Measurements from ENCODE around the gene FAM43A.

FAM43A gene

DNA sequence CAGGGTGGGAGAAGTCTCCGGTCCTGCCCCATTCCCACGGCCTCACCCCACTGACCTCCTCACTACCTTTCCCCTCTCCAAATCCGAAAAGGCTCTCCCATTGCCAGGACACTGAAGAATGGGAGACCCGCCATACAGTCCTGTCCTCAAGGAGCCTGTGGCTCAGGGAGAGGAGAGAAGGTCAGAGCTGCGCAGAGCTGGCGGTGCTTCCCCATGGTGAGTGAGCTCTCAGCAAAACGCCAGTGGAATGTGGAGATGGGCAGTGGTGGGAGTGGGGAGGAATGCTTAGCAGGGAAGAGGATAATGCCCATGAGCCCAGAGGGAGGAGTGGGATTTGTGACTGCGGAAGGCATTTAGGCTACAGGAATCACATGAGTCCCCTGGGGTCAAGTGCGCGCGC is 20.1 kb downstream of the FAM43A start:
- no peak for DNase-seq (ENCODE audit: low read depth in 4 of 4, low spot score in 1 of 4)

DNA sequence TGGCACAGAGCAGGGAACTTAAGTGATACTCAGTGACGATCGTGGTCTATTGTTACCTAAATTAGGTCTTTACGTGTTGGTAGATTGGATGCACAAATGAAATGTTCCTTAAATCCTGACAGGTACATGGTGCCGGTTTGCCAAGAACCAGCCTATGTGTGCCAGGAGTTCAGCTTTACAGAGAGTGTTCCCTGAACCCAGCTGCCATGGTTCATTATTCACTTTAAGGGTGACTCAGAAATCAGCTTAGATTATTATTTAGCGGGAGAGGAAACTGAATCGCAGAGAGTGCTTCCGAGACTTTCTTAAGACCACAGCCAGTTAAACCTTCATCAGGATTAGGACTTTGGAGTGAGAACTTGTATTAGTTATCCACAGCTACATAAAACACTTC is 21.5 kb downstream of the FAM43A start:
- no peak for DNase-seq (ENCODE audit: low read depth in 4 of 4, low spot score in 1 of 4)

DNA sequence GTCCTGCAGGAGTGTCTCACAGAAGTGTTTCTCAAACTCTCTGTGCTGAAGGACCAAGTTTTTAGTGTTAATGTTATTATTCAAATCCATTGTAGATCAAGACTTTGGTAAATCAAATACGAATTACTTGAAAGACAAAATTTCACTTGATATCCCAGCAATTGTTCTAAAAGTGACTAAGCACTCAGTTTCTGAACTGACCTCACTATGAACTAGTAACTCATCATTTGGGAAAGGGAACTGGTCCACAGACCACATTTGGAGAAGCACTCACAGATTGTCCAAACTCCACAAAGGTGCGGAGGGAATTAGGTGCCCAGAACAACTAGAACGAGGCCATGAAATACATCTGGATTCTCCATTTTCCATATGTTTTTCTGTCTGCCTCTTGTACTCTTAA is 25.6 kb downstream of the FAM43A start:
- no peak for DNase-seq (ENCODE audit: low read depth in 4 of 4, low spot score in 1 of 4)

DNA sequence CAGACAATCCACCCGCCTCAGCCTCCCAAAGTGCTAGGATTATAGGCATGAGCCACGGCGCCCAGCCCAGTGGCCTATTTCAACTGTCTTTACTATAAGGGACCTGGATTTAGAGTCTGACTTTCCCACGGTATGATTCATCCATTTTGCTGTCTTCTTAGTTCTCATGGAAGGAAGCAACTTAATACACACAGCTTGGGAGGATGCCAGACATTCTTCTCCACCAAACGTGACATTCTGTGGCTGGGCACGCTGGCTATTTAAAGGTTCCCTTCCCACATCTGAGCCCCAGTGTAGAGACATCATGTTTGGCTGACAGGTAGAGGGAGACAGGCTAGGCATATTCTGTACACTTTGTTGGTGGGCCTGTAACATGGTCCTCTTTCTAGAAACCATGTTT is 26.2 kb downstream of the FAM43A start:
- no peak for DNase-seq (ENCODE audit: low read depth in 4 of 4, low spot score in 1 of 4)

DNA sequence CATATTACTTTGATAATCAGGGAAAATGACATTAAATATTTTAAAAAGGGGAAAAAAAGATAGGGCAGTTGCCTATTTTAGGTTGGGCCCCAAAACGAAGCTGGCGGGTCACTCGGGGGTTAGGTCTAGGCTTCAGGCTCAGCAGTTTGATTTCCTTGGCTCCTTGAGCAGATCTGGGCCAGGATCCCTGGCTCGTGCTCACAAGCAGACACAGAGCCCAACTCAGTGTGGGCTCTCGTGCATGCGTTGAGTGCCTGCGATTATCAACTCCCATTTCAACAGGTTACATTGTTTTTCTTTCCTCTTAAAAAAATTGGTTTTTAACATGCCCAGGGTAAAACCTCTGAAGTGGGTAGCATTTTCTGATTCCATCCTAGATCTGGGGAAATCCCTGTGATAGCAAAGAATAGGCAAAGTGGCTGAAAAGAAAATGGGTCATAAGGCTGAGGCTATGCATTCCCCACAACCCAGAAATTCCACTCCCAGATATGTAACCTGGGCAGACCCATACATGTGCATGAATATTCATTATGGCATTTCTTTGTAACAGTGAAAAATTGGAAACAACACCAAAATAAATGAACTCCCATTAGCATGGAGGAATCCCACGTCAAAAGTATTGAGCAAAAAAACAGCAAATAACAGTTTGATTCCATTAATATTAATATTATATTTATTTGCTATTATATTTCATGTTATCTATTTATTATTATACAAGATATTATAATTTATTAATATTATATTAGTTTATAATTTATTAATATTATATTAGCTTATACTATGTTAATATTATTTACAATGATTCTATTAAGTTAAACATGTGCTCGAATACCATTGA is 27.8 kb downstream of the FAM43A start:
- no peak for DNase-seq (ENCODE audit: low read depth in 4 of 4, low spot score in 1 of 4)

DNA sequence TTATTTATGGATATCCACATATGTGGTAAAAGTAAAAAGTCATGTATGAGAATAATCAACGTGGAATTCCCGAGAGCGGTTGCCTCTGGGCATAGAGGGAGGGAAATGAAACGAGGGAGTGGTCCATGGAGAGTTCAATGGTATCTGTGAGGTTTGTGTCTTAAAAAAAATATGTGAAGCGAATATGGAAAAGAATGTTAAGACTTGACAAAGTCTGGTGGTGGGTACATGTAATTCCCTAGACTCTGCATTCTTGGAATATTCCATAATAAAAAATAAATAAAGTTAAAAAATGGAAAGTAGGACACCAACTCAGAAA is 28.4 kb downstream of the FAM43A start:
- no peak for DNase-seq (ENCODE audit: low read depth in 4 of 4, low spot score in 1 of 4)

DNA sequence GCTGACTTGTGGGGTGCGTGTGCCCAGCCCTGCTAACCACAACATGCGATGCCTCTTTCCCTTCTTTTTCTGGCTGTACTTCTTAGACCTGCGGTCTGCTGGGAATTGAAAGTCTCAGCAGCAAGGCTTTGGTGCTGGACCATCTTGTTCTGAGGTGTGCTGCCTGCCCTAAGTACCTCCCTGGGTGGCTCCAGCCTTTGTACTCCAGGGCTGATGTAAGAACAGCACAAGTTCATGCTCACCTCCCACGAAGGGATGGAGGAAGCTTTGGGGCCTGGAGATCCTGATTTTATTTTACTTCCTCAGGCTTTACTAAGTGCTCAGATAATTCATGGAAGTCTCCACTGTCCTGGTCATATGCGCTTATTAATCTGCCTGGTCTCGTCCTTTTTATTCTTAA is 28.9 kb downstream of the FAM43A start:
- DNase-seq (ENCODE audit: low read depth in 4 of 4, low spot score in 1 of 4): no peak

DNA sequence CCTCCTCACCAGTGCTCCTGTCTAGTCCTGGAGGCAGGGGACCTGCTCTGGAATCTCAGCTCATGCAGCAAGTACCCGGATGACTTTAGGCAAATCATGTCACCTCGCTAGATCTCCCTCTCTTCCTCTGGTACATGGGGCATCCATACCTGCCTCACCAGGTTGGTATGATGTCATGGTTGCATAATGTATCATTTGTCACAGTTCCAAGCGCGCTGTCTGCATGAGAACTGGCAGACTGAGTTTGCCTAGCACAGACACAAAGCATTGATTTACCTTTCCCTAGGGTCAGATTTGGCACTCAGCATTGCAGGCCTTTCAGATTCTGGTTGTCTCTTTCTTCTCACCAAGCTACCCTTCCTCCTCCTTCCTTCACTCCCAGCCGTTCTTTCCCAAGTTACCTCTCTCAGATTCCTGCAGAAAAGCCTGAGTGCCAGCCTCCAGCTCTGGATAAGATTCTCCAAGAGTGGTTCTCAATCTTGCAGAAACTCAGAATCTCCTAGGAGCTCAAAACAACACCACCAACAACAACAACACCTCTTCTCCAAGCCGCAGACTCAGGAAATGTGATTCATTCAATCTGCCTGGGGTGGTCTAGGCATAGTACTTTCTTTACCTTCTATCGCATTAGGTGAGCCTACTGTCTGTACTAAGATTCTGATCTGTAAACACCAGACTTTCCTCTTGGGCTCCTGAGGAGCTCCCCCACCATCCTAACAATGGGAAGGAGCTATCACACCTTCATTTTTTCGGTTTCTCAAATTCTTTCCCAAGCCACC is 29.5 kb downstream of the FAM43A start:
- no peak for DNase-seq (ENCODE audit: low read depth in 4 of 4, low spot score in 1 of 4)

DNA sequence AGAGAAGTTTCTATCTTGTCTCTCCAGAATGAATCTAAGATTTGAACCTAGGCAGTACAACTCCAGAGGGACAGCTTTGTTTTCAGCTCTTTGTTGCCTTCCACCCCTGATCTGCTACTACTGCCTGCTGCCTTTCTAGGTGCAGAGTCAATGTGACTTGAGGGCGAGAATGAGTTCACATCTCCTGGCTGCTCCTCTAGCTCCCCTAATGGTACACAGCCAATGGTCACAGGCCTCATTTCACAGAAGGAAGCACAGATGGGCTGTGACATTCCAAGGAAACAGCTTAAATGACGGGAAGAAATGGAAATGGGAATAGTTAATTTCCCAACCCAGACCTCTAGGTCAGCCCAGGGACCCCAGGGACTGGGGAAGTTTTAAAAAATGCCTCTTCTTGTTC is 32.4 kb downstream of the FAM43A start:
- DNase-seq (ENCODE audit: low read depth in 4 of 4, low spot score in 1 of 4): no peak

DNA sequence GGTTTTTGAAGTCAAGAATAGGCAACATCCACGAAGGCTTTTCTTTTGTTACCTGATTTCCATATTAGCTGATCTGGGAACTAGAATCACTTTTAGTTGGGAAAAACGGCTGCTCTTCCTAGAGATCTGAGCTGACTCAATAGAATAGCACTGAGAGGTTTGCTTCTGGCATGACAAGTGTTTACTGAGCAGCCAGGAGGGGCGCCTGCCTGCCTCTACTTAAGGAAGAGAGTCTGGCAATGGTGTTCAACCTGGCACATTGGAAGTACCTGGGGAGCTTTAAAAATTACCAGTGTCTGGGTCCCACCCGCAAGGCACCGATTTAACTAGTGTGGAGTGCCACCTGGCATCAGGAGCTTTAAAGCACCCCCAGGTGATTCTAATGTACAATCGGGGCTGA is 34.4 kb downstream of the FAM43A start:
- DNase-seq (ENCODE audit: low read depth in 4 of 4, low spot score in 1 of 4): no peak

DNA sequence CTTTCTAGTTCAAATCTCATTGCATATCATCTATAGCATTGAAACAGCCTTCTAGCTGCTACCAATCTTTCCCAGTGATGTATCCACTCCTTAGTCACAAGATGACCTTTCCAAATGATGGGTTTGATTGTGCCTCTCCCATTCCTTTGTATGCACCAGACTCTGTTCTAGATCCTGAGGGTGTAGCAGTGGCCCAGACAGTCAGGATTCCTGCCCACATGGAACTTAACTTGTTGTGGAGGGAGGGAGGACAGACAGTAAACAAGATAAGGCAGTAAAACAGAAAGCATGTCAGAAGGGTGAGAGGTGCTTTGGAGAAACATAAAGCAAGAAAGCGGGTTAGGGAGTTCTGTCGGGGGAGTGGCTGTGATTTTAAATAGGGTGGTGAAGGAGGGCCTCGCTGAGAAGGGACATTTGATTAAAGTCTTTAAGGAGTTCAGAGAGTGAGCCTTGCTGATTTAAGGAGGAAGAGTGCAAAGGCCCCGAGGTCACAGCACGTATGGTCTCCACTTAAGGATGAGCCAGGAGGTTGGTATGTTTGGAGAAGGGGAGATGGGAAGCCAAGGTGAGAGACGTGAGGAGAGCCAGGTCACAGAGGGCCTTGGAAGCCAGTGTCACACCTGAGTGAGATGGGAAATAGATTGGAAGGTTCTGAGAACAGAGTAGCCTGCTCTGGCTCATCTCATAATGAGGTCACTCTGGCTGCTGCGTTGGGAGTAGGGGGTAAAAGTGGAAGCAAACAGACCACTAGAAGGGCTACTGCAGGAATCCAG is 38.3 kb downstream of the FAM43A start:
- no peak for DNase-seq (ENCODE audit: low read depth in 4 of 4, low spot score in 1 of 4)

DNA sequence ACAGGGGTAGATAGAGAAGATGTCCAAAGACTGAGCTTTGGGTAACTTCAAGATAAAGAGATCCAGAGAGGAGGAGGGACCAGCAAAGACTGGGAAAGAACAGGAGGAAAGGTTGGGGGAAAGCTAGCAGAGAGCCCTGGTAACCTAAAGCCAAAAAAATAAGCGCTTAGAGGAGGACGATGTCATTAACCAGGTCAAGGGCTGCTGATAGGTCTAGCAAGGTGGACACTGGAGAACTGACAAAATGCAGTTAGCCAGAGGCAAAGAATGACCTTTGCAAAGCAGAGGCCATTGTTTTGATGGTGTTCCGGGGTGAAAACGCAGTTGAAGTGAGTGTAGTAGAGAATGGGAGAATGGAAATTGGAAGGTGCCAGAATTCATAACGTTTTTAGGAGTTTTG is 39.7 kb downstream of the FAM43A start:
- DNase-seq (ENCODE audit: low read depth in 4 of 4, low spot score in 1 of 4): no peak

DNA sequence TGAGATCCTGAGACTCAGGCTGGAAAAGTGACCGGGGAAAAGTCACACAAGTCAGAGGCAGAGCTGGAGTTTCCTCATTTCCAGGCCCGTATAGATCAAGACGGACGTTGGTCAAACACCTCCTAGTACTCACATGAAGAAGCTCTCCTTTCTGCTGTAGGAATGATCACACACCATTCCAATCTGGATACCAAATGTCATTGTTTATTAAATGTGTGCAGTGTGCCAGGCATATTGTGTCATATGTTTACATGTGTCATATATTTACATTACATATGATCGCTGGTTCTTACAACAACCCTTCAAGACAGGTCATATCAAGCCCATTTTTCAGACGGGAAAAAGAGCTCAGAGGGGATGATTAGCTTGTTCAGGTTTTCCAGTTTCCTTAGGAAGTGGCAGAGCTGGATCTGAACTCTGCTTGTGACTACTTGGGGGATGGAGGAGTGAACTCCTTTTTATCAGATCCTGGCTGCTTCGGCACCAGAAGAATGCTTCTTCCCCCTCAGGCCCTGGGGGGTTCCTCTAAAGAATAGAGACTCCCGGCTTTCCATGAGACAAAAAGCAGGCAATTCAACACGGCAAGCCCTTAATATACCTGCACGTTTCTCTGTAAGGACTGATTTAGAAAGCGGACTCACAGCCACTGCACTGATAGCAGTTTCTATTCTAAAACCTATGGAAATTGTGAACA is 41.9 kb downstream of the FAM43A start:
- DNase-seq (ENCODE audit: low read depth in 4 of 4, low spot score in 1 of 4): no peak

DNA sequence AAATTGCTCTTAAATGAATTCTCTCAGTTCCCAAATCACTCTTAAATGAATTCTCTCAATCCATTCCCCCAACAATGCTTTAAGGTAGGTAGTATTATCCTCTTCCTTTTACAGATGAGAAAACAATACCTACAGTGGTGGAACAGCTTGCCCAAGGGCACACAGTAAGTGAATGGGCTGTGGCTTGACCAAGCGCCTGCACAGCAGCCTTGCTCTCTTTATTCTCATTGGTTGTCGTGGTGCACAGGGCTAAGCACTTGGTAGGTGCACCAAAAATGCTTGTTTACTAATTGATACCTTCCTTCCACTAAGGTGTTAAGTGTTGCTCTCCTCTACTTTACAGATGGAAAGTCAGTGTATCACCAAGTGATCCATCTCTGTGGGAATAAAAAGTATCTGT is 43.3 kb downstream of the FAM43A start:
- no peak for DNase-seq (ENCODE audit: low read depth in 4 of 4, low spot score in 1 of 4)

DNA sequence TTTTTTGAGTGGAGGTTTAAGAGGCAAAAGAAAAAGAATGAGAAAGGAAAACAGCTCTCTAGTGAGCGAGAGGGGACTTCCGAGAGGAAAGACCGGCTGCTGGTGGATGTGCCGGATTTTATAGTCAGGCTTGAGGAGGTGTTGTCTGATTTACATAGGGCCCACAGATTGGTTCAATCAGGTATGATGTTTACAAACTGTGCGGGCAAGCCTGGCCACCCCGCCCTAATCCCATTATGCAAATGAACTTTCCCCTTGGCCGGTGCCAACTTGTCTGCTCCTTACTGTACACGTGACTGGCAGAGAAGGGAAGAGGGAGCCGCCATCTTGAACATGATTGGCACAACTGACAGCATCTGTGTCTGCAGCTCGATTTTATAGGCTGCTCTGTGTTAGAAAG is 44.7 kb downstream of the FAM43A start:
- no peak for DNase-seq (ENCODE audit: low read depth in 4 of 4, low spot score in 1 of 4)

DNA sequence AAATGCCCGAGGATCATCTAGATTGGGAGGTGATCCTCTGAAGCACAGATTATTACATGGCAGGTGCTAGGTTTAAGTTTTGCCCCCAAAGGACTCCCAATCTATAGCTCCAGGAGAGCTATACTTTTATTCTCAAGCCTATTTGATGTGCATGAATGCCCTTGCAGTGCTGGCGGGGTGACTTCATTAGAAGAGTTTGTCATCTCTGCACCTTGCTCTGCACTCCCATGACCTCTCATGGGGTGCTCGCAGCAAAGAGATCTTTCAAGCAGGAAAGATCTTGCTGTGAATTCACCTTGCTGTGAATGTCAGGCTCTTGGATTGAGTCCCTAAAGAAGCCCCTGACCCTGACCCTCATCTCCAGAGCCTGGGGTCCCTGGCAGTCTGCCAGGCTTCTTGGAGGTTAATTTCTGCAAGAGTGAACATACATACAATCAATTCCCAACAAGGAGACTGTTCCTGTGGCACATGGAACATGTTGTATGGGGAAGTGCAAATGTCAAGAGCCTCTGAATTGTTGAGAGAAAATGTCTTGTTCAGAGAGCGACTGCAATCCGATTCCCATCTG is 45.9 kb downstream of the FAM43A start:
- no peak for DNase-seq (ENCODE audit: low read depth in 4 of 4, low spot score in 1 of 4)

DNA sequence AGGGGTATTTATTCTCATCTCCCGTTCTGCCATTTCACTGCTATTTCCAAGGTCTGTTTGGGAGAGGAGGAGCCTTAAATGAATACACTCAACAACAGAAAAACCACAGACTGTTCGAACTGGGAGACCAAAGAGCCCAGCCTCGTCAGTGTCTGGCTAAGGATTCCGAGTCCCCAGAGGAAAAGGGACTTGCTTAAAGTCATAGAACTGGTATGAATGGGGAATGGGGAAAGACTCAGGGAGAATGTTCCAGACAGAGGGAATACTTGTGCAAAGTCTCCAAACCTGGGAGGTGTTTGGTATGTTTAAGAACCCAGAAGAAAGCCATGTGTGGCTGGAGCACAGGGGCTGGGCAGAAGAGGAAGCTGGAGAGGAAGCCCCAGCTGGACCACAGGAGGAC is 46.9 kb downstream of the FAM43A start:
- no peak for DNase-seq (ENCODE audit: low read depth in 4 of 4, low spot score in 1 of 4)

DNA sequence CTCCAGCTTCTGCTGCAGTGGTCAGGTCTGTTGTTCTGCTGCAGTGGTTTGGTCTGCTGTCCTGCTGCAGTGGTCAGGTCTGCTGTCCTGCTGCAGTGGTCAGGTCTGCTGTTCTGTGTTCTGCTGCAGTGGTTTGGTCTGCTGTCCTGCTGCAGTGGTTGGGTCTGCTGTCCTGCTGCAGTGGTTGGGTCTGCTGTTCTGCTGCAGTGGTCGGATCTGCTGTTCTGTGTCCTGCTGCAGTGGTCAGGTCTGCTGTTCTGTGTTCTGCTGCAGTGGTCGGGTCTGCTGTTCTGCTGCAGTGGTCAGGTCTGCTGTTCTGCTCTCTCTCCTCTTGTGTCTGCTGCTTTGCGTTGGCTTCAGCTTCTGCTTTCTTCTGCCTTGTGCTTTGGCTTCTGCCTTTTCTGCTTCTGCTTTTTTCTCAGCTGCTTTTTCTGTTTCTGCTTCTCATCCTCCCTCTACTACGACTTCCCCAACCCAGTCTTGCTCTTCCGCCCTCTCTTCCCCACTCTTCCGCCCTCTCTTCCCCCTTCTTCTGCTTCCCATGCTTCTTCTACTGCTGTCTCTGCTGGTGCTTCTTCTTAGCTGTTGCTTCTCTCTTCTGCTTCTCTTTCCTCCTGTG is 50.7 kb downstream of the FAM43A start:
- DNase-seq (ENCODE audit: low read depth in 4 of 4, low spot score in 1 of 4): no peak

DNA sequence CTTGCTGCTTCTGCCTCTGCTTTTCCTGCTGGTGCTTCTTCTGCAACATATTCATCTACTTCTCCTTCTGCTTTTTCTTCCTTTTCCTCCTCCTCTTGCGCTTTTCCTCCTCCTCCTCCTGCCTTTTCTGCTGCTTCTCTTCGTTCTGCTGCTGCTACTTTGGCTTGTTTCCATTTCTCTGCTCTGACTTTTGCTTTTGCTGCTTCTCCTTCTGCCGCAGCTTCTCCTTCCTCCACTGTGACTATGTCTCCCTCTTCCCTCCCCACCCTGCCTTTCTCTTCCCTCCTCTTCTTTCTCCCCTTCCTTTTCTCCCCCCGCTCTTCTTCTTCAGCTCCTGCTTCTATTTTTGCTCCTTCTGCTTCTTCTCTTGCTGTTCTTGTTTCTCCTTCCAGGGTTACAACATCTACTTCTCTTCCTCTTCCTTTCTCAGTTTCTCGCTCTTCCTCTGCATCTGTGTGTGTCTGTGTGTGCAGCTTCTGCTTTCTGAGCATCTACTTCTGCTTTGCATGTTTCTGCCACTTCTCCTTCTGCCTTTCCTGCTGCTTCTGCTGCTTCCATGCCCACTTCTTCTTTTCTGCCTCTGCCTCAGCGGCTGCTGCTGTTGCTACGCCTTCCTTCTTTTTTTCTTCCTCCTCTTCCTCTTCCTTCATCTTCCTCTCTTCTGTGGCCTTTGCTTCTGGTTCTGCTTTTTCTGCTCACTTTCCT is 51.4 kb downstream of the FAM43A start:
- DNase-seq (ENCODE audit: low read depth in 4 of 4, low spot score in 1 of 4): no peak

Data from stimulated activated CD4-positive, alpha-beta T cell treated with anti-CD3 and anti-CD28 coated beads, Interleukin-1b, Interleukin-23, amount 100 ng/mL, for 24 hours (primary cell).